ENCODE results near the gene C1RL.

DNA sequence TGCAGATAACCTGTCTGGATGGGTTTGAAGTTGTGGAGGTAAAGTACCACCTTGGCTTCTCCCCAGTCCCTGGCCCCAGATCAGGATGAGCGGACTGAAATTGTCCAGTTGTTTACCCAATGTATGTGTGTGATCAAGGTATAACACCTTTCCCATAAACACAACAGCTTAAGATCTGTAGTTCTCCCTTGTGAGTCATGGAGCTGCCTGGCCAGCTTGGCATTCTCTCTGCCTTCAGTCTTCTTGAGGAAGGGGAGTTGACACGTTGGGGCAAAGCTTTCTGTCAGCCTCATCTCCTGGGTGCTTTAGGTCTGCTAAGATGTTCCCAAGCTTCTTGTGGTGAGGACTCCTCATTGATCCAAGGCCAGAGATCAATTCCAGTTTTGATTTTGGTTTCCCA lies 42.4 kb downstream of the C1RL start:
- no peak for TF ChIP-seq CTCF (conservative IDR thresholded peaks at IDR 0.05; ENCODE audit: low read depth, low read length)
- no peak for TF ChIP-seq EZH2 (IDR thresholded peaks at IDR 0.05; ENCODE audit: low read length, unreplicated experiment)

Data from PC-3 (cell line).